GM23338 (cell line): ENCODE measurements around the gene TMEM53. TPM values are rescaled to one million over a fixed set of nuclear protein-coding genes. Genes with fewer than 3 reads are reported as not detected.

Experiments
- ATAC-seq: fragments of 200-7000 bp; cut with Tn5 transposase; 3 replicates; pipeline ENCODE4 v1.9.1; 2020
- DNase-seq: peaks from one replicate; pipeline ENCODE4 v3.0.0-alpha.2; 2015; ENCODE audit warnings: low spot score
- H2AFZ ChIP-seq: fragments of 200-600 bp; sonication (generic); 2 replicates; pipeline ENCODE4 v1.8.0; 2016; ENCODE audit warnings: antibody characterized with exemption, mild to moderate bottlenecking, moderate library complexity
- H3F3A ChIP-seq: fragments of 200-600 bp; sonication (generic); replicated peaks from 2 replicates; pipeline ENCODE4 v1.8.0; 2017; ENCODE audit warnings: antibody characterized with exemption, mixed run types, low read depth
- H3K27ac ChIP-seq: fragments of 200-600 bp; sonication (generic); 2 replicates; pipeline ENCODE4 v1.6.1; 2016; ENCODE audit warnings: low read depth
- H3K27me3 ChIP-seq: fragments of 200-600 bp; sonication (generic); 2 replicates; pipeline ENCODE4 v1.8.0; 2016; ENCODE audit warnings: mild to moderate bottlenecking, mixed run types, moderate library complexity; ENCODE audit not compliant: insufficient read depth
- H3K36me3 ChIP-seq: fragments of 200-600 bp; sonication (generic); 2 replicates; pipeline ENCODE4 v1.8.0; 2016; ENCODE audit warnings: mild to moderate bottlenecking; ENCODE audit not compliant: insufficient read depth
- H3K4me1 ChIP-seq: fragments of 200-600 bp; sonication (generic); 2 replicates; pipeline ENCODE4 v1.8.0; 2016; ENCODE audit warnings: mild to moderate bottlenecking, moderate library complexity; ENCODE audit not compliant: insufficient read depth
- H3K4me2 ChIP-seq: fragments of 200-600 bp; sonication (generic); 2 replicates; pipeline ENCODE4 v1.7.1; 2017; ENCODE audit warnings: mixed run types
- H3K4me3 ChIP-seq: fragments of 200-600 bp; sonication (generic); 2 replicates; pipeline ENCODE4 v1.6.1; 2016; ENCODE audit warnings: mixed run types
- H3K79me2 ChIP-seq: fragments of 200-600 bp; sonication (generic); replicated peaks from 2 replicates; pipeline ENCODE4 v1.8.0; 2017; ENCODE audit warnings: mild to moderate bottlenecking; ENCODE audit not compliant: insufficient read depth
- H3K9me2 ChIP-seq: fragments of 200-600 bp; sonication (generic); 2 replicates; pipeline ENCODE4 v1.8.0; 2017; ENCODE audit not compliant: insufficient read depth
- H4K20me1 ChIP-seq: fragments of 200-600 bp; sonication (generic); replicated peaks from 2 replicates; pipeline ENCODE4 v1.8.0; 2017; ENCODE audit warnings: mild to moderate bottlenecking; ENCODE audit not compliant: insufficient read depth
- H3K27ac Mint-ChIP-seq: 2 replicates; pipeline ENCODE4 v1.8.0; 2020; ENCODE audit warnings: inconsistent platforms, mild to moderate bottlenecking, moderate library complexity, mixed read lengths
- H3K27me3 Mint-ChIP-seq: 3 replicates; pipeline ENCODE4 v1.8.0; 2022; ENCODE audit warnings: low read depth, mild to moderate bottlenecking, moderate library complexity, mixed read lengths, inconsistent platforms; ENCODE audit not compliant: insufficient read depth, poor library complexity
- H3K36me3 Mint-ChIP-seq: 3 replicates; pipeline ENCODE4 v1.8.0; 2021; ENCODE audit warnings: low read depth, mild to moderate bottlenecking, inconsistent platforms, moderate library complexity, mixed read lengths
- H3K4me1 Mint-ChIP-seq: 3 replicates; pipeline ENCODE4 v1.8.0; 2020; ENCODE audit warnings: mild to moderate bottlenecking, inconsistent platforms, mixed read lengths
- H3K4me3 Mint-ChIP-seq: 3 replicates; pipeline ENCODE4 v1.8.0; 2021; ENCODE audit warnings: moderate library complexity, mild to moderate bottlenecking, inconsistent platforms, mixed read lengths
- H3K9me3 Mint-ChIP-seq: 3 replicates; pipeline ENCODE4 v1.8.0; 2020; ENCODE audit warnings: moderate library complexity, mild to moderate bottlenecking, inconsistent platforms, mixed read lengths
- CTCF ChIP-seq, 2 experiments: fragments of 200-600 bp in 1 of 2; sonication (generic) in 1 of 2; conservative IDR thresholded peaks; 2 replicates each; pipeline versions ENCODE4 v1.5.1 to v1.6.1; 2016 to 2017; ENCODE audit warnings: antibody characterized with exemption in 2 of 2, low read depth in 2 of 2, mild to moderate bottlenecking in 2 of 2, moderate library complexity in 1 of 2
- ETS1 ChIP-seq: IDR thresholded peaks from 2 replicates; pipeline ENCODE4 v1.6.1; 2016; ENCODE audit warnings: antibody characterized with exemption
- EZH2 ChIP-seq: fragments of 200-600 bp; sonication (generic); IDR thresholded peaks from one replicate; pipeline ENCODE4 v1.8.0; 2017; ENCODE audit warnings: antibody characterized with exemption, mild to moderate bottlenecking, low read depth; ENCODE audit not compliant: unreplicated experiment
- EZH2phosphoT487 ChIP-seq: fragments of 200-600 bp; sonication (generic); IDR thresholded peaks from one replicate; pipeline ENCODE4 v1.8.1; 2018; ENCODE audit warnings: antibody characterized with exemption; ENCODE audit not compliant: unreplicated experiment
- JUNB ChIP-seq: IDR thresholded peaks from one replicate; pipeline ENCODE4 v1.6.1; 2016; ENCODE audit warnings: antibody characterized with exemption; ENCODE audit not compliant: unreplicated experiment
- NANOG ChIP-seq: IDR thresholded peaks from 2 replicates; pipeline ENCODE4 v1.6.1; 2016; ENCODE audit warnings: antibody characterized with exemption, borderline replicate concordance
- POLR2AphosphoS5 ChIP-seq: IDR thresholded peaks from 2 replicates; pipeline ENCODE4 v1.6.1; 2016; ENCODE audit warnings: antibody characterized with exemption, low read depth
- REST ChIP-seq: IDR thresholded peaks from one replicate; pipeline ENCODE4 v1.6.1; 2018; ENCODE audit warnings: antibody characterized with exemption; ENCODE audit not compliant: unreplicated experiment
- STAT1 ChIP-seq: IDR thresholded peaks from one replicate; pipeline ENCODE4 v1.6.1; 2016; ENCODE audit warnings: antibody characterized with exemption; ENCODE audit not compliant: unreplicated experiment
- ZNF114 ChIP-seq: fragments of 250-450 bp; sonication (Bioruptor Pico); IDR thresholded peaks from 2 replicates; pipeline ENCODE4 v1.5.0; 2020; ENCODE audit warnings: mild to moderate bottlenecking, moderate library complexity
- ZNF331 ChIP-seq: fragments of 250-450 bp; sonication (Bioruptor Pico); IDR thresholded peaks from 2 replicates; pipeline ENCODE4 v1.5.0; 2020; ENCODE audit warnings: low read depth, mild to moderate bottlenecking, moderate library complexity
- ZNF462 ChIP-seq: fragments of 250-450 bp; sonication (Bioruptor Pico); IDR thresholded peaks from 2 replicates; pipeline ENCODE4 v1.5.0; 2020; ENCODE audit warnings: mild to moderate bottlenecking, moderate library complexity
- long read RNA-seq: library from polyadenylated mRNA; unstranded; transcript quantifications from one replicate; pipeline ENCODE4 v2.0.0, GENCODE V29; 2020; ENCODE audit not compliant: unreplicated experiment
- polyA plus RNA-seq: library from polyadenylated mRNA; unstranded; fragments of >200 nt; fragmentation: Nextera tagmentation; extraction: Ambion mirVana; gene quantifications from 2 replicates; pipeline ENCODE4 v1.2.1, GENCODE V29; 2016
- total RNA-seq: library from RNA; depleted of rRNA; stranded (reverse); fragments of >200 nt; shearing (Covaris generic); gene quantifications from 2 replicates; pipeline ENCODE4 v1.2.3, GENCODE V29; 2014; rRNA removed

The TMEM53 gene
- total RNA-seq: 4.3 and 20.8 TPM in 2 replicates
- polyA plus RNA-seq: 10.6 and 15.4 TPM in 2 replicates
- long read RNA-seq, transcript TMEM53-202 (3 exons, 2,310 nt): major isoform, 5 of 7 reads
- long read RNA-seq, partial matches to known transcripts: 0 of 7 reads
- long read RNA-seq, other reads (novel, unspliced or antisense): 0 of 7 reads

GRCh38 chr1:44674113-44675000 lies at the start of gene TMEM53, which contains the start of gene ARMH1:
Gene TMEM53 (minus strand): TSS chr1:44674481. CDS start chr1:44674391, 90 bp downstream.
Gene ARMH1 (plus strand): TSS chr1:44674714. CDS start chr1:44689698, 14,984 bp downstream.
- peak; percentile 100 for DNase-seq
- Histone ChIP-seq H3F3A (0 out of 2 replicates have a peak, but pooled peaks cover 6% of the 10 kb centered on the region), H2AFZ (peak within 1 kb of the TSS; percentile 97), H3K4me1 (peaks cover 24% of the 10 kb centered on the region), H3K27ac (peak within 1 kb of the TSS; percentile 74; the same call in 1 of the 2 replicates), H4K20me1 (no peaks in the 10 kb centered on the region; the same call in 1 of the 2 replicates), H3K79me2 (no peaks in the 10 kb centered on the region), H3K36me3 (no peaks in the 10 kb centered on the region), H3K9me2 (no peaks in the 10 kb centered on the region), H3K27me3 (no peaks in the 10 kb centered on the region), H3K4me2 (peak within 1 kb of the TSS; percentile 93), H3K4me3 (peak within 1 kb of the TSS; percentile 96)
- peak within 1 kb of the TSS; percentile 88 for H3K27ac Mint-ChIP-seq
- H3K9me3 Mint-ChIP-seq: no peaks in the 10 kb centered on the region
- no peaks in the 10 kb centered on the region for H3K36me3 Mint-ChIP-seq
- H3K27me3 Mint-ChIP-seq: peaks cover 8% of the 10 kb centered on the region
- peak within 1 kb of the TSS; percentile 86 for H3K4me3 Mint-ChIP-seq
- peak; percentile 94 for ATAC-seq
- peaks cover 17% of the 10 kb centered on the region for H3K4me1 Mint-ChIP-seq
- TF ChIP-seq ETS1: no peak
- no peak for TF ChIP-seq ZNF114 (CRISPR knock-in tag)
- no peak for TF ChIP-seq NANOG
- no peak for TF ChIP-seq EZH2phosphoT487
- TF ChIP-seq STAT1: no peak
- no peak for TF ChIP-seq EZH2
- no peak for TF ChIP-seq REST
- TF ChIP-seq JUNB: no peak
- TF ChIP-seq POLR2AphosphoS5: peak; percentile 74
- no peak for TF ChIP-seq ZNF462 (CRISPR knock-in tag)
- TF ChIP-seq CTCF (conservative IDR thresholded peaks at IDR 0.05; ENCODE audit: low read depth in 2 of 2): no peak
- TF ChIP-seq ZNF331: no peak
